ENCODE data around the gene PHOSPHO1. TPM values are rescaled to one million over a fixed set of nuclear protein-coding genes. Genes with fewer than 3 reads are reported as not detected.

Gene PHOSPHO1
- total and polyA plus RNA-seq, 2 donors (not counting 1 experiment from before 2014, with no cell fraction given) = 0.14 to 0.17 TPM

DNA sequence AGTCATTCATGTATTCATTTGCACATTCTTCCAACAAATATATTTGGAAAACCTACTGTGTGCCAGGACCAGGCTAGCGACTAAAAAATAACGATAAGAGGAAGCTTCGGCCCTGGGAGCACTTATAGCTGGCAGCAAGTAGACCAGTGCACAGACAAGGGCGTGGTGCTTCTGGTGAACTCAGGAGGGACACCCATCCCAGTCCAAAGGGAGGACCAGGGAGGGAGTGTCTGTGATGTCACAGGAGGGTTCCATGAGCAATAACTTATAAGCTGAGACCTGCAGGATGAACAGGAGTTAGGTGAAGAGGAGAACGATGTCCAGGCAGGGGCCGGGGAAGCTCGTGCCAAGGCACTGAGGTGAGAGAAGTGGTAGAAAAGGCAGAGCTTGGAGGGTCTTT, 17.4 kb upstream of the PHOSPHO1 start:
- Histone ChIP-seq H3K27me3 (ENCODE audit: control insufficient read depth, insufficient read depth, low read length) (peaks cover 8% of the 10 kb centered on the region), H4K20me1 (ENCODE audit: control insufficient read depth, extremely low read depth, insufficient read depth, low read length) (no peaks in the 10 kb centered on the region), H3K4me1 (ENCODE audit: control insufficient read depth, extremely low read depth, insufficient read depth, low read length) (no peaks in the 10 kb centered on the region), H3K4me2 (ENCODE audit: extremely low read depth, insufficient read depth, low read length) (no peak overlapping the region), H3K79me2 (ENCODE audit: control insufficient read depth, insufficient read depth, low read length) (no peaks in the 10 kb centered on the region), H3K9me3 (ENCODE audit: control insufficient read depth, insufficient read depth, low read depth, low read length) (no peaks in the 10 kb centered on the region), H2AFZ (ENCODE audit: low read length) (no peak overlapping the region), H3K27ac (ENCODE audit: insufficient read depth, low read length) (no peak overlapping the region), H3K36me3 (ENCODE audit: control insufficient read depth, insufficient read depth, low read length) (no peaks in the 10 kb centered on the region), H3K9ac (ENCODE audit: insufficient read depth, low read length) (no peak overlapping the region), H3K4me3 (replicated peaks in 1 of 4; ENCODE audit: control extremely low read depth in 1 of 4, insufficient read depth in 1 of 4, low read depth in 3 of 4, low read length in 4 of 4) (no peak overlapping the region)
- DNase-seq (ENCODE audit: low read depth in 2 of 2) = no peak
- TF ChIP-seq EZH2 (IDR thresholded peaks at IDR 0.05; ENCODE audit: low read length, missing control alignments) = no peak
- TF ChIP-seq, protein P1, sequence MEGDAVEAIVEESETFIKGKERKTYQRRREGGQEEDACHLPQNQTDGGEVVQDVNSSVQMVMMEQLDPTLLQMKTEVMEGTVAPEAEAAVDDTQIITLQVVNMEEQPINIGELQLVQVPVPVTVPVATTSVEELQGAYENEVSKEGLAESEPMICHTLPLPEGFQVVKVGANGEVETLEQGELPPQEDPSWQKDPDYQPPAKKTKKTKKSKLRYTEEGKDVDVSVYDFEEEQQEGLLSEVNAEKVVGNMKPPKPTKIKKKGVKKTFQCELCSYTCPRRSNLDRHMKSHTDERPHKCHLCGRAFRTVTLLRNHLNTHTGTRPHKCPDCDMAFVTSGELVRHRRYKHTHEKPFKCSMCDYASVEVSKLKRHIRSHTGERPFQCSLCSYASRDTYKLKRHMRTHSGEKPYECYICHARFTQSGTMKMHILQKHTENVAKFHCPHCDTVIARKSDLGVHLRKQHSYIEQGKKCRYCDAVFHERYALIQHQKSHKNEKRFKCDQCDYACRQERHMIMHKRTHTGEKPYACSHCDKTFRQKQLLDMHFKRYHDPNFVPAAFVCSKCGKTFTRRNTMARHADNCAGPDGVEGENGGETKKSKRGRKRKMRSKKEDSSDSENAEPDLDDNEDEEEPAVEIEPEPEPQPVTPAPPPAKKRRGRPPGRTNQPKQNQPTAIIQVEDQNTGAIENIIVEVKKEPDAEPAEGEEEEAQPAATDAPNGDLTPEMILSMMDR (conservative IDR thresholded peaks at IDR 0.05 in 1 of 2, IDR thresholded peaks at IDR 0.05 in 1 of 2; ENCODE audit: low read depth in 1 of 2, low read length in 2 of 2) = no peak

DNA sequence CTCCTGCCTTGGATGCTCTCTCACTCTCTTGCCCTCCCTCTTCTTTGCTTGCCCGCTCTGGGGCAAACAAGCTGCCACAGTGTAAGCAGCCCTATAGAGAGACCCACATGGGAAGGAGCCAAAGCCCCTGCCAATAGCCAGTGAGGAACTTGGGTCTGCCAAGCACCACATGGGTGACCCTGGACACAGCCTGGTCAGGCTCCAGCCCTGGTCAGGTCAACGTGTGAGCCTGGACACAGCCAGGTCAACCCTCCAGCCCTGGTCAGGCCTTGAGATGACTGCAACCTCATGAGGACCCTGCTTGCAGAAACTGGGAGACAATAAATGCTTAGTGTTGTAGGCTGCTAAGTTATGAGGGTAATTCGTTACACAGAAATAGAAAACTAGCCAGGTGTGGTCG, 14.3 kb upstream of the PHOSPHO1 start:
- H3K79me2 ChIP-seq (ENCODE audit: control insufficient read depth, insufficient read depth, low read length) = no peaks in the 10 kb centered on the region
- H3K27me3 ChIP-seq (ENCODE audit: control insufficient read depth, insufficient read depth, low read length) = peaks cover under 1% of the 10 kb centered on the region
- no peaks in the 10 kb centered on the region for H3K4me1 ChIP-seq (ENCODE audit: control insufficient read depth, extremely low read depth, insufficient read depth, low read length)
- H3K9me3 ChIP-seq (ENCODE audit: control insufficient read depth, insufficient read depth, low read depth, low read length) = no peaks in the 10 kb centered on the region
- H3K4me2 ChIP-seq (ENCODE audit: extremely low read depth, insufficient read depth, low read length) = no peak overlapping the region
- TF ChIP-seq, protein P1 (conservative IDR thresholded peaks at IDR 0.05 in 1 of 2, IDR thresholded peaks at IDR 0.05 in 1 of 2; ENCODE audit: low read depth in 1 of 2, low read length in 2 of 2) = no peak
- TF ChIP-seq EZH2 (IDR thresholded peaks at IDR 0.05; ENCODE audit: low read length, missing control alignments) = no peak
- H3K9ac ChIP-seq (ENCODE audit: insufficient read depth, low read length) = no peak overlapping the region
- no peak overlapping the region for H3K27ac ChIP-seq (ENCODE audit: insufficient read depth, low read length)
- H2AFZ ChIP-seq (ENCODE audit: low read length) = no peak overlapping the region
- no peaks in the 10 kb centered on the region for H3K36me3 ChIP-seq (ENCODE audit: control insufficient read depth, insufficient read depth, low read length)
- H3K4me3 ChIP-seq (replicated peaks in 1 of 4; ENCODE audit: control extremely low read depth in 1 of 4, insufficient read depth in 1 of 4, low read depth in 3 of 4, low read length in 4 of 4) = no peak overlapping the region
- DNase-seq (ENCODE audit: low read depth in 2 of 2) = no peak
- H4K20me1 ChIP-seq (ENCODE audit: control insufficient read depth, extremely low read depth, insufficient read depth, low read length) = no peaks in the 10 kb centered on the region

GRCh38 chr17:49242813-49243212, 12.2 kb upstream of the PHOSPHO1 start:
- no peak for TF ChIP-seq EZH2 (IDR thresholded peaks at IDR 0.05; ENCODE audit: low read length, missing control alignments)
- TF ChIP-seq, protein P1 (conservative IDR thresholded peaks at IDR 0.05 in 1 of 2, IDR thresholded peaks at IDR 0.05 in 1 of 2; ENCODE audit: low read depth in 1 of 2, low read length in 2 of 2) = no peak
- H3K79me2 ChIP-seq (ENCODE audit: control insufficient read depth, insufficient read depth, low read length) = no peaks in the 10 kb centered on the region
- H3K9me3 ChIP-seq (ENCODE audit: control insufficient read depth, insufficient read depth, low read depth, low read length) = no peaks in the 10 kb centered on the region
- H4K20me1 ChIP-seq (ENCODE audit: control insufficient read depth, extremely low read depth, insufficient read depth, low read length) = no peaks in the 10 kb centered on the region
- H3K4me1 ChIP-seq (ENCODE audit: control insufficient read depth, extremely low read depth, insufficient read depth, low read length) = no peaks in the 10 kb centered on the region
- H3K36me3 ChIP-seq (ENCODE audit: control insufficient read depth, insufficient read depth, low read length) = no peaks in the 10 kb centered on the region
- H3K4me2 ChIP-seq (ENCODE audit: extremely low read depth, insufficient read depth, low read length) = no peak overlapping the region
- no peak for DNase-seq (ENCODE audit: low read depth in 2 of 2)
- no peaks in the 10 kb centered on the region for H3K27me3 ChIP-seq (ENCODE audit: control insufficient read depth, insufficient read depth, low read length)
- no peak overlapping the region for H3K27ac ChIP-seq (ENCODE audit: insufficient read depth, low read length)
- H2AFZ ChIP-seq (ENCODE audit: low read length) = no peak overlapping the region
- H3K9ac ChIP-seq (ENCODE audit: insufficient read depth, low read length) = no peak overlapping the region
- H3K4me3 ChIP-seq (replicated peaks in 1 of 4; ENCODE audit: control extremely low read depth in 1 of 4, insufficient read depth in 1 of 4, low read depth in 3 of 4, low read length in 4 of 4) = no peak overlapping the region

All from fibroblast of lung (primary cell).